Right lobe of liver (tissue), 4 donors: ENCODE results near the gene AGBL5.

Experiments
- CTCF ChIP-seq, 4 donors: fragments of 200-600 bp in 3 of 4; fragments of 450-650 bp in 1 of 4; IDR thresholded peaks; one replicate each; pipeline versions ENCODE4 v1.5.1 to v1.8.0; 2016 to 2022; ENCODE audit warnings: antibody characterized with exemption in 4 of 4, mild to moderate bottlenecking in 2 of 4
- POLR2A ChIP-seq: fragments of 450-650 bp; IDR thresholded peaks from one replicate; pipeline ENCODE4 v1.6.1; 2017; ENCODE audit warnings: antibody characterized with exemption, mild to moderate bottlenecking
- donor health status: DM: no; HTN: no; CAD: no.
- donor health status: DM: no; HTN: no; CAD: no.
- donor health status: DM: no; HTN: yes; CAD: no.

- TF ChIP-seq CTCF (IDR thresholded peaks at IDR 0.05) (no peak), POLR2A (no peak)
Observed at GRCh38 chr2:27033253-27033852, 18.1 kb upstream of the AGBL5 start.
